IPS DF 19.7 (cell line): ENCODE results near the gene EFCAB8.

Source experiments
- DNase-seq: peaks from one replicate; pipeline ENCODE4 v3.0.0-alpha.2; 2013; ENCODE audit warnings: low read depth, low spot score

Gene EFCAB8

GRCh38 chr20:33006776-33007375, 148.2 kb downstream of the EFCAB8 start:
- DNase-seq = no peak

GRCh38 chr20:33007376-33008335, 148.9 kb downstream of the EFCAB8 start, which contains the start of gene BPIFB2:
TSS of gene BPIFB2 (plus strand) at chr20:33007704. CDS start at chr20:33008575, 871 bp downstream.
- no peak for DNase-seq

- no peak for DNase-seq
Measured at GRCh38 chr20:33008336-33009213, 149.9 kb downstream of the EFCAB8 start.

- no peak for DNase-seq
Measured at GRCh38 chr20:33009214-33010132, 150.8 kb downstream of the EFCAB8 start.

GRCh38 chr20:33010133-33010504, 151.4 kb downstream of the EFCAB8 start:
- no peak for DNase-seq

- no peak for DNase-seq
Measured at GRCh38 chr20:33010674-33011449, 152.1 kb downstream of the EFCAB8 start.
